ENCODE data around the gene IL15RA.

- no peak for TF ChIP-seq POLR2AphosphoS5 (IDR thresholded peaks at IDR 0.05)
- TF ChIP-seq POLR2A (IDR thresholded peaks at IDR 0.05), result no peak
- no peak for TF ChIP-seq CTCF (IDR thresholded peaks at IDR 0.05)
- TF ChIP-seq EP300 (IDR thresholded peaks at IDR 0.05), result no peak
Observed at GRCh38 chr10:5985029-5985428, 7.7 kb upstream of the IL15RA start.
